SK-N-SH (cell line): ENCODE results near the gene TBXT. TPM values are rescaled to one million over a fixed set of nuclear protein-coding genes. Genes with fewer than 3 reads are reported as not detected.
"Not testable (repeated sequence)": the region's sequence is repeated elsewhere in the genome, so short reads cannot be mapped to it uniquely, and the experiment has no call there.

Experiments
- CTCF ChIA-PET: fragments of 300-600, 350-600 bp; formaldehyde crosslinking; extraction: SDS; loops from one replicate; lab custom pipeline; 2021; lab: Yijun Ruan, JAX
- POLR2A ChIA-PET: fragments of 350-600 bp; sonication (Branson Sonifier 250); formaldehyde crosslinking; extraction: SDS; loops from one replicate; lab custom pipeline; 2020; ENCODE audit warnings: antibody characterized with exemption, inconsistent platforms; lab: Yijun Ruan, JAX
- DNase-seq: peaks from one replicate; pipeline ENCODE4 v3.0.0; 2012
- H2AFZ ChIP-seq: fragments of 200-600 bp; sonication (generic); 2 replicates; pipeline ENCODE4 v1.8.1; 2016; ENCODE audit warnings: antibody characterized with exemption, mild to moderate bottlenecking, low read depth
- H3F3A ChIP-seq: fragments of 200-600 bp; sonication (generic); replicated peaks from 2 replicates; pipeline ENCODE3; 2016; ENCODE audit warnings: antibody characterized with exemption, mild to moderate bottlenecking; ENCODE audit not compliant: insufficient read depth
- H3K27ac ChIP-seq, 2 experiments: fragments of 200-500 bp in 1 of 2; fragments of 200-600 bp in 1 of 2; sonication (Bioruptor generic) in 1 of 2; sonication (generic), shearing (Covaris generic) in 1 of 2; 2 replicates each; pipeline versions ENCODE4 v1.5.1 to v1.6.1; 2014 to 2016; ENCODE audit warnings: low read depth in 2 of 2, inconsistent platforms in 1 of 2, low read length in 1 of 2, mild to moderate bottlenecking in 1 of 2, mixed read lengths in 1 of 2
- H3K27me3 ChIP-seq: fragments of 200-600 bp; sonication (generic), shearing (Covaris generic); 2 replicates; pipeline ENCODE4 v1.6.1; 2016; ENCODE audit warnings: mixed run types; ENCODE audit not compliant: insufficient read depth
- H3K36me3 ChIP-seq, 2 experiments: fragments of 200-500 bp in 1 of 2; fragments of 200-600 bp in 1 of 2; sonication (Bioruptor generic) in 1 of 2; sonication (generic) in 1 of 2; replicated peaks in 1 of 2; 2 replicates each; pipeline versions ENCODE3 to v1.5.1; 2014 to 2016; ENCODE audit warnings: low read length in 1 of 2, mild to moderate bottlenecking in 1 of 2; ENCODE audit not compliant: insufficient read depth in 2 of 2, control insufficient read depth in 1 of 2
- H3K4me1 ChIP-seq, 2 experiments: fragments of 200-500 bp in 1 of 2; fragments of 200-600 bp in 1 of 2; sonication (Bioruptor generic) in 1 of 2; sonication (generic), shearing (Covaris generic) in 1 of 2; 2 replicates each; pipeline versions ENCODE4 v1.5.1 to v1.6.1; 2014 to 2016; ENCODE audit warnings: low read depth in 1 of 2, low read length in 1 of 2, mixed run types in 1 of 2; ENCODE audit not compliant: insufficient read depth in 2 of 2, control insufficient read depth in 1 of 2
- H3K4me2 ChIP-seq: fragments of 200-600 bp; sonication (generic), shearing (Covaris generic); 2 replicates; pipeline ENCODE4 v1.6.1; 2017; ENCODE audit warnings: mixed run types
- H3K4me3 ChIP-seq, 2 experiments: fragments of 200-500 bp in 1 of 2; fragments of 200-600 bp in 1 of 2; sonication (Bioruptor generic) in 1 of 2; sonication (generic), shearing (Covaris generic) in 1 of 2; 2 replicates each; pipeline versions ENCODE4 v1.5.1 to v1.8.1; 2014 to 2016; ENCODE audit warnings: low read depth in 2 of 2, inconsistent platforms in 1 of 2, low read length in 1 of 2, mild to moderate bottlenecking in 1 of 2, mixed read lengths in 1 of 2, moderate library complexity in 1 of 2
- H3K79me2 ChIP-seq: fragments of 200-600 bp; sonication (generic); 2 replicates; pipeline ENCODE4 v1.8.1; 2017; ENCODE audit warnings: mild to moderate bottlenecking; ENCODE audit not compliant: insufficient read depth
- H3K9ac ChIP-seq: fragments of 200-600 bp; sonication (generic); 2 replicates; pipeline ENCODE4 v1.6.1; 2017; ENCODE audit warnings: mixed run types
- H3K9me2 ChIP-seq: fragments of 200-600 bp; sonication (generic); 2 replicates; pipeline ENCODE4 v1.6.1; 2017; ENCODE audit warnings: mixed run types
- H3K9me3 ChIP-seq: fragments of 200-600 bp; sonication (generic); 2 replicates; pipeline ENCODE4 v1.6.1; 2017; ENCODE audit warnings: mixed run types, mild to moderate bottlenecking, moderate library complexity
- H4K20me1 ChIP-seq: fragments of 200-600 bp; sonication (generic); 2 replicates; pipeline ENCODE4 v1.6.1; 2017; ENCODE audit warnings: mild to moderate bottlenecking, mixed run types; ENCODE audit not compliant: insufficient read depth
- ELF1 ChIP-seq: IDR thresholded peaks from 2 replicates; pipeline ENCODE4 v1.4.0; 2012
- EZH2phosphoT487 ChIP-seq: fragments of 200-600 bp; sonication (generic); IDR thresholded peaks from 2 replicates; pipeline ENCODE4 v1.6.1; 2017; ENCODE audit warnings: low read depth, mixed run types, mild to moderate bottlenecking, antibody characterized with exemption, moderate library complexity, borderline replicate concordance
- FOXM1 ChIP-seq: IDR thresholded peaks from 2 replicates; pipeline ENCODE4 v1.4.0; 2012; ENCODE audit warnings: low read depth, mild to moderate bottlenecking
- MAX ChIP-seq: IDR thresholded peaks from 2 replicates; pipeline ENCODE4 v1.4.0; 2012; ENCODE audit warnings: low read depth
- MEF2A ChIP-seq: IDR thresholded peaks from 2 replicates; pipeline ENCODE4 v1.4.0; 2012; ENCODE audit warnings: low read depth, borderline replicate concordance
- MXI1 ChIP-seq: IDR thresholded peaks from 2 replicates; pipeline ENCODE4 v1.6.1; 2012; ENCODE audit warnings: mild to moderate bottlenecking, low read depth, low read length, improper control_type of control experiment
- NFIC ChIP-seq: IDR thresholded peaks from 2 replicates; pipeline ENCODE4 v1.4.0; 2012; ENCODE audit warnings: borderline replicate concordance
- POLR2AphosphoS5 ChIP-seq: IDR thresholded peaks from 2 replicates; pipeline ENCODE4 v1.6.1; 2012; ENCODE audit warnings: low read depth, low read length
- RAD21 ChIP-seq: IDR thresholded peaks from 2 replicates; pipeline ENCODE4 v1.6.1; 2012; ENCODE audit warnings: mild to moderate bottlenecking, low read length
- RCOR1 ChIP-seq: fragments of 150-350 bp; IDR thresholded peaks from 2 replicates; pipeline ENCODE4 v1.6.1; 2017; ENCODE audit warnings: antibody characterized with exemption, low read length
- RFX5 ChIP-seq: IDR thresholded peaks from 2 replicates; pipeline ENCODE4 v1.6.1; 2012; ENCODE audit warnings: mild to moderate bottlenecking, improper control_type of control experiment, low read length
- RXRA ChIP-seq: IDR thresholded peaks from 2 replicates; pipeline ENCODE4 v1.4.0; 2012; ENCODE audit warnings: low read depth, mild to moderate bottlenecking, borderline replicate concordance
- SIN3A ChIP-seq: IDR thresholded peaks from 2 replicates; pipeline ENCODE4 v1.6.1; 2012; ENCODE audit warnings: low read depth, mild to moderate bottlenecking, low read length, moderate library complexity, borderline replicate concordance
- SMC3 ChIP-seq: IDR thresholded peaks from 2 replicates; pipeline ENCODE4 v1.6.1; 2012; ENCODE audit warnings: low read depth, low read length, improper control_type of control experiment
- TAF1 ChIP-seq: IDR thresholded peaks from 2 replicates; pipeline ENCODE4 v1.6.1; 2012; ENCODE audit warnings: low read depth, mild to moderate bottlenecking, low read length, moderate library complexity, borderline replicate concordance
- TCF12 ChIP-seq: IDR thresholded peaks from 2 replicates; pipeline ENCODE4 v1.4.0; 2012
- TEAD4 ChIP-seq: IDR thresholded peaks from 2 replicates; pipeline ENCODE4 v1.4.0; 2012; ENCODE audit warnings: mild to moderate bottlenecking, borderline replicate concordance; ENCODE audit not compliant: insufficient read depth
- ZBTB33 ChIP-seq: IDR thresholded peaks from 2 replicates; pipeline ENCODE4 v1.4.0; 2012; ENCODE audit warnings: low read depth, borderline replicate concordance
- WGBS: methylation state at CpG from one replicate; pipeline ENCODE4 v1.1.6; 2017; ENCODE audit warnings: low lambda C conversion rate; 5-methylcytosine and 5-hydroxymethylcytosine counted together
- polyA plus RNA-seq, 3 experiments: library from polyadenylated mRNA; depleted of rRNA; stranded (reverse); fragments of >200 nt; gene quantifications; 2 replicates each; pipeline ENCODE4 v1.2.3, GENCODE V29; 2012
- TF ChIP-seq, protein P1 (sequence below): IDR thresholded peaks from 2 replicates; pipeline ENCODE4; 2012
- TF ChIP-seq, protein P2 (sequence below): fragments of 150-350 bp; IDR thresholded peaks from 2 replicates; pipeline ENCODE4 v1.6.1; 2017; ENCODE audit warnings: antibody characterized with exemption, low read length, low read depth, borderline replicate concordance
- TF ChIP-seq, protein P3 (sequence below): fragments of 200-600 bp; sonication (generic); IDR thresholded peaks from 2 replicates; pipeline ENCODE4 v1.6.1; 2017; ENCODE audit warnings: antibody characterized with exemption, mild to moderate bottlenecking, moderate library complexity

TBXT gene
- polyA plus RNA-seq, 1 of the 3 experiments (the other 2 are of a cell fraction): not detected

DNA sequence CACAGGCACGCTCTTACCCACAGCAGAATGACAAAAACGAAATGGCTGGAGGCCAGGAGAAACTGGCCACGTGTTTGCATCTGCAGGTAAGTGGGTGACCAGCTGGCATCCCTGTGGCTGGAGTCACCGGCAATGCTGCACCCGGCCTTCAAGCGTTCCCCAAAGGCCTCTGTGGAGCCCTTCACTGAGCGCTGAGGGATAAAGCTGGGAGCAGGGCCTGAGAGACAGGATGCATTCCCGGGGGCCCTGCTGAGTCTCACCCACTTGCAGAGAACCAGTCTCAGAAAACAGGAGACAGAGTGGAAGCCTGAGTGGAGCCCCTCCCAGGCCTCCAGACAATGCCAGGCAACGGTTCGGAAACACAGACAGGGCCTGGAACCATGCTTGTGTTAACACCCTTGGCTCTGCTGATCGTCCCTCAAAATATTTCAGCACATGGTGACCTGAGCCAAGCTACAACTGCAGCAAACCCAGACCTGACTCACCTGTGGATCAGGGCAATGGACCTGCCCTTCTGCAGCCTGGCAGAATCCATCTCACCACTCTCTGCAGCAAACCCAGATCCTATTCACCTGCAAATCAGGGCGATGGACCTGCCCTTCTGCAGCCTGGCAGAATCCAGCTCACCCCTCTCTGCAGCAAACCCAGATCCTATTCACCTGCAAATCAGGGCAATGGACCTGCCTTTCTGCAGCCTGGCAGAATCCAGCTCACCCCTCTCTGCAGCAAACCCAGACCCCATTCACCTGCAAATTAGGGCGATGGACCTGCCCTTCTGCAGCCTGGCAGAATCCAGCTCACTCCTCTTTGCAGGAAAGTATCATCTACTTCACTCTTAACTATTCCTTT lies 39.8 kb downstream of the TBXT start (continued):
- no peak for TF ChIP-seq FOXM1

GRCh38 chr6:166123115-166123514 lies 44.5 kb downstream of the TBXT start:
- 20% methylated on average over 9 of the region's 9 CpGs for WGBS
- H3K9me3 ChIP-seq, H3K36me3 ChIP-seq, H3K79me2 ChIP-seq, H2AFZ ChIP-seq, H3K27me3 ChIP-seq, POLR2A ChIA-PET, H3K4me3 ChIP-seq, DNase-seq, H3K9me2 ChIP-seq, H4K20me1 ChIP-seq, CTCF ChIA-PET, H3K9ac ChIP-seq, H3K27ac ChIP-seq, H3F3A ChIP-seq, H3K4me1 ChIP-seq, H3K4me2 ChIP-seq: not testable (repeated sequence)

GRCh38 chr6:166121726-166122125 lies 45.9 kb downstream of the TBXT start:
- Histone ChIP-seq H3F3A (no peaks in the 10 kb centered on the region), H3K9me2 (no peaks in the 10 kb centered on the region), H3K4me1 (no peaks in the 10 kb centered on the region; a peak in 1 of 4 replicates), H3K27ac (no peak overlapping the region), H3K27me3 (no peaks in the 10 kb centered on the region), H3K36me3 (no peaks in the 10 kb centered on the region), H3K9me3 (no peaks in the 10 kb centered on the region), H3K9ac (no peak overlapping the region), H2AFZ (no peak overlapping the region), H3K4me2 (no peak overlapping the region), H4K20me1 (no peaks in the 10 kb centered on the region), H3K4me3 (no peak overlapping the region), H3K79me2 (no peaks in the 10 kb centered on the region)
- 38% methylated on average over 7 of the region's 7 CpGs for WGBS
- no peak for DNase-seq
- ChIA-PET CTCF (interaction anchor here (0.6 kb wide), 1 partner anchor 234 kb away, joined by 4 read pairs; no protein-coding TSS in a partner anchor), POLR2A (no interaction called here)
- TF ChIP-seq RAD21 (no peak), RXRA (no peak), TAF1 (no peak), ELF1 (no peak), POLR2AphosphoS5 (no peak), MXI1 (no peak), EZH2phosphoT487 (no peak), RCOR1 (no peak), RFX5 (no peak), MAX (no peak), MEF2A (no peak), ZBTB33 (no peak), TEAD4 (no peak), NFIC (no peak), SMC3 (no peak), TCF12 (no peak), SIN3A (no peak)
- TF ChIP-seq, protein P1, sequence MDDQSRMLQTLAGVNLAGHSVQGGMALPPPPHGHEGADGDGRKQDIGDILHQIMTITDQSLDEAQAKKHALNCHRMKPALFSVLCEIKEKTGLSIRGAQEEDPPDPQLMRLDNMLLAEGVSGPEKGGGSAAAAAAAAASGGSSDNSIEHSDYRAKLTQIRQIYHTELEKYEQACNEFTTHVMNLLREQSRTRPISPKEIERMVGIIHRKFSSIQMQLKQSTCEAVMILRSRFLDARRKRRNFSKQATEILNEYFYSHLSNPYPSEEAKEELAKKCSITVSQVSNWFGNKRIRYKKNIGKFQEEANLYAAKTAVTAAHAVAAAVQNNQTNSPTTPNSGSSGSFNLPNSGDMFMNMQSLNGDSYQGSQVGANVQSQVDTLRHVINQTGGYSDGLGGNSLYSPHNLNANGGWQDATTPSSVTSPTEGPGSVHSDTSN: no peak
- TF ChIP-seq, protein P2, sequence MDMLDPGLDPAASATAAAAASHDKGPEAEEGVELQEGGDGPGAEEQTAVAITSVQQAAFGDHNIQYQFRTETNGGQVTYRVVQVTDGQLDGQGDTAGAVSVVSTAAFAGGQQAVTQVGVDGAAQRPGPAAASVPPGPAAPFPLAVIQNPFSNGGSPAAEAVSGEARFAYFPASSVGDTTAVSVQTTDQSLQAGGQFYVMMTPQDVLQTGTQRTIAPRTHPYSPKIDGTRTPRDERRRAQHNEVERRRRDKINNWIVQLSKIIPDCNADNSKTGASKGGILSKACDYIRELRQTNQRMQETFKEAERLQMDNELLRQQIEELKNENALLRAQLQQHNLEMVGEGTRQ: no peak
- TF ChIP-seq, protein P3, sequence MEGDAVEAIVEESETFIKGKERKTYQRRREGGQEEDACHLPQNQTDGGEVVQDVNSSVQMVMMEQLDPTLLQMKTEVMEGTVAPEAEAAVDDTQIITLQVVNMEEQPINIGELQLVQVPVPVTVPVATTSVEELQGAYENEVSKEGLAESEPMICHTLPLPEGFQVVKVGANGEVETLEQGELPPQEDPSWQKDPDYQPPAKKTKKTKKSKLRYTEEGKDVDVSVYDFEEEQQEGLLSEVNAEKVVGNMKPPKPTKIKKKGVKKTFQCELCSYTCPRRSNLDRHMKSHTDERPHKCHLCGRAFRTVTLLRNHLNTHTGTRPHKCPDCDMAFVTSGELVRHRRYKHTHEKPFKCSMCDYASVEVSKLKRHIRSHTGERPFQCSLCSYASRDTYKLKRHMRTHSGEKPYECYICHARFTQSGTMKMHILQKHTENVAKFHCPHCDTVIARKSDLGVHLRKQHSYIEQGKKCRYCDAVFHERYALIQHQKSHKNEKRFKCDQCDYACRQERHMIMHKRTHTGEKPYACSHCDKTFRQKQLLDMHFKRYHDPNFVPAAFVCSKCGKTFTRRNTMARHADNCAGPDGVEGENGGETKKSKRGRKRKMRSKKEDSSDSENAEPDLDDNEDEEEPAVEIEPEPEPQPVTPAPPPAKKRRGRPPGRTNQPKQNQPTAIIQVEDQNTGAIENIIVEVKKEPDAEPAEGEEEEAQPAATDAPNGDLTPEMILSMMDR: no peak
